Measurements from ENCODE around the gene SERPINA6.
"Not testable (repeated sequence)": the region's sequence is repeated elsewhere in the genome, so short reads cannot be mapped to it uniquely, and the experiment has no call there.

The SERPINA6 gene

DNA sequence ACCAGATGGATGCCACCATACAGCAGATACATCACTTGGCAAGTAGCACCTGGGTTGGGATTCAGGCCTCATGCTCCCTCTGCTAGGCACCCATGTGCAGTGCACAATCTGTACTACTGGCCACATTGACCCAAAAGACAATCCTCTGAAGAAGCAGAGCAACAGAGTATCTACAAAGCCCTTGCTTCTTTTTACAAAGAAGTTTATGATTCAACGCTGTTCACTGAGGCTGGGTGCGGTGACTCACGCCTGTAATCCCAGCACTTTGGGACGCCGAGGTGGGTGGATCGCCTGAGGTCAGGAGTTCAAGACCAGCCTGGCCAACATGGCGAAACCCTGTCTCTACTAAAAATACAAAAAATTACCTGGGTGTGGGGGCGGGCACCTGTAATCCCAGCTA lies 31.1 kb upstream of the SERPINA6 start:
- not testable (repeated sequence) for DNase-seq (ENCODE audit: low read depth)

DNA sequence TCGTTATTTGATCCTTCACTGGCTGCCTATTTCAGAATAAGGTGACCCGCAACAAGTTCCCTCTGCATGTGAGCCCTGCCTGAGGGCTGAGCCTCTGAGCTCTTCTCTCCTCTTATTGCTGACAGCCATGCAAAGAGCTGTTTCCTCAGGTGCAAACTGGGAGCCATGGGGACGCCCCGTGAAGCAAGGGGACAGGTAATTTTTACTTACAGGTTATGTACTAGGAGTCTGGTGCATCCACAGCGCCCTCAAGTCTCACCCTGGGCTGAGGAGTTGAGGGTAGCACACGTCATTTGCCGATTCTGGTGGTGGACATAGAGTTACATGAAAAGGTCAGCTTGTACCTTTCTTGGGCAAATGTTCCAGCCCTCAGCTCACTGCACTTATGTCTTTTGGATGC lies 26.1 kb upstream of the SERPINA6 start:
- no peak for DNase-seq (ENCODE audit: low read depth)

DNA sequence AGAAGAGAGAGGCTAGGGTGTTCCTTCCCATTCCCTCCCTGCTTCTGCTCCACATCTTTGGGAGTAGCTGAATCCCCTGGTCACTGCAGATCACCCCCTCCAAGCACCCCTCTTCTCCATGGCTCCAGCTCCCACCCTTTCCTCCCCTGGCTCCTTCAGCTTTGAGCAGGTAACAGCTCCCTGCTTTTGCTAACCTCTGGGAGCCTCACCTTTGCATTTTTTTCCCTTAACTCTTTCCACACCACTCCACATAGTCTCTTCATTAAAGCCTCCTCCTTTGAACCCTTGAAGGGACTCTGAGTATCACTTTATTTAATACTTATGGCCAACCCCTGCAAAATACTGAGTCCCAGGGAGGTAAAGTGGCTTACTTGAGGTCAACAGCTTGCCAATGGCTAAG lies 25.7 kb upstream of the SERPINA6 start:
- DNase-seq (ENCODE audit: low read depth), result no peak

DNA sequence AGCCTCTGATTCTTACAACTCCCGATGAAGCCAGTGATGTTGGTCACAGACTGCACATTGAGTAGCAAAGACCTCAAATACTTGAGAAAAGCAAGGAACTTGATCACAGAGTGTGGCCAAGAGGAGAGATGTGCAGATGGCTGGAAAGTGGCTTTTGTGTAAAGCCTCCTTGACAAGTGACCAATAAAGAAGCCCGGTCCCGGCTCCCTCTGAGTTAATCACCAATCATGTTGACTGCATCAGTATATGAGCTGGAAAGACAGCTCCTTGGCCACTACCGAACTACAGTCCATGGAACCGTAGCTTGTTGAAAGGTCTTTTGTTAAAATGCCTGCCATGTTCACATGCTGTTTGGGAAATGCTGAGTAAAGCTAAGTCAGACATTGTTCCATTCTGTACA lies 23.7 kb upstream of the SERPINA6 start:
- DNase-seq (ENCODE audit: low read depth), result no peak

DNA sequence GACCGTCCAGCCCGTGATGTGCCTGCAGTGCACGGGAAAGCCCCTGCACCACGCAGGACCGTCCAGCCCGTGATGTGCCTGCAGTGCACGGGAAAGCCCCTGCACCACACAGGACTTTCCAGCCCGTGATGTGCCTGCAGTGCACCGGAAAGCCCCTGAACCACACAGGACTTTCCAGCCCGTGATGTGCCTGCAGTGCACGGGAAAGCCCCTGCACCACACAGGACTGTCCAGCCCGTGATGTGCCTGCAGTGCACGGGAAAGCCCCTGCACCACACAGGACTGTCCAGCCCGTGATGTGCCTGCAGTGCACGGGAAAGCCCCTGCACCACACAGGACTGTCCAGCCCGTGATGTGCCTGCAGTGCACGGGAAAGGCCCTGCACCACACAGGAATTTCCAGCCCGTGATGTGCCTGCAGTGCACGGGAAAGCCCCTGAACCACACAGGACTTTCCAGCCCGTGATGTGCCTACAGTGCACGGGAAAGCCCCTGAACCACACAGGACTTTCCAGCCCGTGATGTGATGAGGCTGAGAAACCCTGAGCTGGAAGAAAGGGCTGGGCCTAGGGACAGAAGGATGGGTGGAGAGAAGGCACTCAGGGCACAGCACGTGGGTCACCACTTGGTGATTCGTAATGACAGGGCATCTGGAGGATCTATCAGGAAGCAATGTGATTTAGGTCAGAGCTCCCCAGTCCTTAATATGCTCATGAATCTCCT lies 23.1 kb upstream of the SERPINA6 start:
- not testable (repeated sequence) for DNase-seq (ENCODE audit: low read depth)

DNA sequence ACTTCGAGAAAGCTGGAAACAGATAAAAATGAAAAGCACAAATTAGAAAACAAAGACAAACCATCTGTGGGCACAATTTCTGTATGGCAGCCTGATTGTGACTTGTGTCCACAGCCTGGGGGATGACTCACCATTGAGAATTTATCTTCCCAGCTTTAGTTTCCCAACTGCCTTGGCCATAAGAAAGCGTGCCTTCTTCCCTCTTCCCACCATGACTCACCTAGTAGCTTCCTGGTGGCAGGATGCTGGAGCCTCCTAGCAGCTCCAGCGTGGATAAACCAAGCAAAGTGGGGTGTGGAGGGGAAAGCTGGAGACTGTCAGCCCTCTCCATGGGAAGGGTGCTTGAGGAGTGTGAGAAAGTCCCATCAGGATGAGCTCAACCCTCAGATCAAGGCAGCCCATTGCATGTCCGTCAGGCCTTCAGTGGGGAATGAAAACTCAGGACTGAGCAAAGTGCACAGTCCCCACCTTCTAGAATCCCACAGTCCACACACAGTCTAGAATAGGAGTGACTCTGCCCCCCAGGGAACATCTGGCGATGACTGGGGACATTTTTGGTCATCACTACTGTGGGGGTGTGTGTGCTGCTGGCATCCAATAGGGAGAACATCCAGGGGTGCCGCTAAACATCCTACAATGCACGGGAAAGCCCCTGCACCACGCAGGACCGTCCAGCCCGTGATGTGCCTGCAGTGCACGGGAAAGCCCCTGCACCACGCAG lies 22.4 kb upstream of the SERPINA6 start:
- peak; percentile 91 for DNase-seq (ENCODE audit: low read depth)

DNA sequence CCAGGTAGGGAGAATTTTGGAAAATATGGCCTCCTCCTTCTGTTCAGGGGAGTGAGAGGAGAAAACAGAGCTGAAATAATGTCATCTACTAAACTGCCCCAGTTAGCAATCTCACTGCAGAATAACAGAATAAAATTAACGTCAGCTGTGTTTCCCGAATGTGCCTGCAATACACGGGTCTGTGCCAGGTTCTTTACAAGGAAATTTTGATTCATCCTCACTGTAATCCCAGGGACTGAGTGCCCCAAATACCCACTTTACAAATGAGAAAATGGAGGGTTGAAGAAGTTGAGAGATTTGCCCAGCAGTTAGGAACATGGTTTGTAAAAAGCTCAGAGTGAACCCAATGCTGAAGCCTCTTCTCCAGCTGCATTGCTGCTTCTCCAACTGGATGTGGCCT lies 21.3 kb upstream of the SERPINA6 start:
- peak; percentile 59 for DNase-seq (ENCODE audit: low read depth)

DNA sequence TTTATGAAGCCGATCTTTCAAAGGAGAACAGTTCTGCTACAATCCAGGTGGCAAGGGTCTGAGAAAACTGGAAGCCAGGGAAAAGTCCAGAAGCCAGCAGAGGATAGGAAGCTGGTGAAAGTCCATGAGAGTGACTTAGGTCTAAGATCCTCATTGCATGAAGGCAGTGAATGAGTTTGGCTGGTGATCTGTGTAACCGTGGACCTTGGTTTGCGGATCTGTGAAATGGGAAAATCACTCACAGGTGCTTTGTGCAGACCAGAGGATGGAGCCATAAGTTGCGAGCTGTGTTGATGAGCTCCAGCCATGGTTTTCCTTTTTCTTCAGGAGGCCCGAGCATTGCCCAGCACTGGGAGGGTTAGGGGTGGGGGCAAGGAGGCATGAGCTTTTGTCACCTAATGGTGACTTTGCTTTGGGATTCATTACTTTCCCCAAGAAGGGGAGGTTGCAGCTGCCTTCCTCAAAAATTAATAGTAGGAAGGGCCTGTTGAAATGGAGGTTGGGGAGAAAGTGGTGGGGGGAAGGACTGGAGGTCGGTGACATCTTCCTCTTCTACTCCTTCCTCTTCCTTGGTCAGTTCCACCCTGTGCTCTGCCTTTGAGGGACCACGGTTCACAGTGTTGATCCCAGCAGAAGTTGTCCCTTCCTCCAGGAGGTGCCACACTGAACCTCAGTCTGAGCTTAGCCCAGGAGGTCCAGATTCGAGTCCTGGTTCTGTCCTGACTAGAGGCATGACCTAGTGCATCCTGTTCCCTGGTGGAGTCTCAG lies 20.3 kb upstream of the SERPINA6 start:
- no peak for DNase-seq (ENCODE audit: low read depth)

DNA sequence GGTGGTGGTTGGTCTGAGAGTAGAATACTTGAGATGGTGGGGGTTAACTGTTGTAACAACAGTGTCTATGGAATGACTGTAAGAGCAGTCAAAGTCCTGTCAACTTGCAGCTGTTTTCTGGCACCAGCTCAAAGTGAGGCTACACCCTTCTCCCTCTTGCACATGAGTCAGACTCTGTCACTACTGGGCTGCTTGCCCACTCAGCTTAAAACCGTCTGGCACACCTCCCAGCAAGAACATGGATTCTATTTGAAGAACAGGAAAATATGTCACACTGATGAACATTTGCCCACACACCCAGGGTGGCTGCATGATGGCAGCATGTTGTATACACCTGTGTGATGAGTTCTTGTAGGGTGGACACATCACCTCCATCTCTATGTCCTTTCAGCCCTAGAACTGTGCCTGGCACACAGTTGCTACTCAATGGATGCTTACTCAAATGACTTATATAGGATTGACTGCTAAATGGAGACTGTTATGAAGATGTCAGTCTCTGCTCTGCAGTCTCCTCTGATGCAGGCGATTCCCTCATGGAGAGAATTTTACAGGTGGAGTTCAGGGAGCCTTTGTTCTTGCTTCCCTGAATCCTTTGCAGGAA lies 19.3 kb upstream of the SERPINA6 start:
- peak; percentile 99 for DNase-seq (ENCODE audit: low read depth)

DNA sequence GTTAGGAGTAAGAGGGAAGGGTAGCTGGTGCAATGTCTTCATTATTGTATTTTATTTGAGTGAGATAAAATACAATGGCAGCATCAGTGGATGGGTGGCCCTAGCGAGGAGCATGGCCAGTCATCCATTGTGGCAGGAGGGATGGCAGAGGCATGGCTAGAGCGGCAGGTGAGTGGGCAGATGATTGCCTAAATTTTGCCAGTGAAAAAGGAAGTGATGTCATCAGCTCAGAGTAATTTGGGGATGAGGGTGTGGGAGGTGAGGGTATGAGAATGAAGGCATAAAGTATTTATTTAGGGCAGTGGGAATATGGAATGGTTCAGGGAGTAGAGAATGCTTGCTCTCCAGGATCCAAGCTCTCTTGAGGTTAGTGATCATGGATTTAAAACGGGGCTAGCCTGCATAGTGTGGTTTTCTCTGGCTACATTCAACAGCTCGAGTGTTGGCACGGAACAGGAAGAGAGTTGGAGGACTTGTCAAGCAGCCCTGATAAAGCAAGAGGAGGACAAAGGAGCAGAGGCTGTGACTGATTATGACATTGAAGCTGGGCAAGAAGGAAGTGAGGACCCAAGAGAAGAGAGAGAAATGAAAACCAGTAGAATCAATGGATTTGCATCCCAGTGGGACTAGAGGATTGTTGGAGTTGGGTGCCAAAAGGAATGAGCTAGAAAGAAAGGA lies 18.7 kb upstream of the SERPINA6 start:
- no peak for DNase-seq (ENCODE audit: low read depth)

DNA sequence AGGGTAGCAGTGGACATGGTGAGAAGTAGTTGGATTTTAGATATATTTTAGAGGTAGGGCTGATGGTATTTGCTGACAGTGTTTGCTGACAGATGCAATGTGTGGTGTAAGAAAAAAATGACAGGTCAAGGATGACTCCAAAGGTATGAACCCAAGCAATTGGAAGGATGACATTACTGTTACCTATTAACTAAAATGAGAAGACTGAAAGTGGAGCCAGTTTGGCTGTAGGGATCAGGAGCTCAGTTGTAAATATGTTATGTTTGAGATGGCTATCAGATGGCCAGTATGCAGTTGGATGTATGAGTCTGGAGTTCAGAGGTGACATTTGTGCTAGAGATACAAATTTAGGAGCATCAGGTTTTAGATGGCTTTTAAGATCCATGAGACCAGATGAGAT lies 17.4 kb upstream of the SERPINA6 start:
- no peak for DNase-seq (ENCODE audit: low read depth)

DNA sequence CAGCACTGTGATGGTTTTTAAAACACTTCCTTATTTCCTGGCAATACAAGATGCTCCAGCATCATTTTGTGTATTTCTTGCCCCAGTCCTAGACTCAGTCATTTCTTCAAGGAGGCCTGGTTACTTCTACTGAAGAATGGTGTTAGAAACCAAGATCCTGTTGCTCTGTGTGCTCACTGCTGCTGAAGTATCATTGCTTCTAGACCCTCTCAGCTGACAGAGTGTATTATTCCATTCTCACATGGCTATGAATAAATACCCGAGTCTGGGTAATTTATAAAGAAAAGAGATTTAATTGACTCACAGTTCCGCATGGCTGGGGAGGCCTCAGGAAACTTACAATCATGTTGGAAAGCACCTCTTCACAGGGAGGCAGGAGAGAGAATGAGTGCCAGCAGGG lies 14.9 kb upstream of the SERPINA6 start:
- DNase-seq (ENCODE audit: low read depth), result no peak

DNA sequence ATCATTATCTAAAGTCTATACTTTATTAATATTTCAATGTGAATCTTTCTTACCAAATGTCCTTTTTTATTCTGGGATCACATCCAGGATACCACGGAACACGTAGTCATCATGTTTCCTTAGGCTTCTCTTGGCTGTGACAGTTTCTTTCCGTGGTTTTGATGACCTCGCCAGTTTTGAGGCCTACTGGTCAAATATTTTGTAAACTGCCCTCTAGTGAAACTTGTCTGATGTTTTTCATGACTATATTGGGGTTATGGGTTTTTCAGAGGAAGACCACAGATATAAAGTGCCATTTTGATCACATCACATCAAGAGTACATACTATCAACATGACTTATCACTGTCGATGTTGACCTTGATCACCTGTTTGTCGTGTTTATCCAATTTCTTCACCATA lies 14.1 kb upstream of the SERPINA6 start:
- peak; percentile 63 for DNase-seq (ENCODE audit: low read depth)

DNA sequence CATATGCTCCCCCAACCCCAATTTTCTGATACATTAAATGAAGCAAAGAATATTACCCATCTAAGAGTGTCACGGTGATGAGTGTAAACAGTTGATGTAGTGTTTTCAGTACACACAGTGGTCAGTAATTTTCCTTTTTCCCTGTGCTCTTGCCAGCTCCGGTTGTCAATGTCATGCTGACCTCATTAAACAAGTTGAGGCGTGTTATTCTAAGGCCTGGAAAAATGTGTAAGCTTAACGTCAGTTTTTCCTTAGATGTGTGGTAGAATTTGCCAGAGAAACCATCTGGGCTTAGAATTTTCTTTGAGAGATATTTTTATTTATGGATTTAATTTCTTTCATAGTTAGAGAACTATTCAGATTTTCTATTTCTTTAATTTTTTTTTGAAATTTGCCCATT lies 11.7 kb upstream of the SERPINA6 start:
- no peak for DNase-seq (ENCODE audit: low read depth)

DNA sequence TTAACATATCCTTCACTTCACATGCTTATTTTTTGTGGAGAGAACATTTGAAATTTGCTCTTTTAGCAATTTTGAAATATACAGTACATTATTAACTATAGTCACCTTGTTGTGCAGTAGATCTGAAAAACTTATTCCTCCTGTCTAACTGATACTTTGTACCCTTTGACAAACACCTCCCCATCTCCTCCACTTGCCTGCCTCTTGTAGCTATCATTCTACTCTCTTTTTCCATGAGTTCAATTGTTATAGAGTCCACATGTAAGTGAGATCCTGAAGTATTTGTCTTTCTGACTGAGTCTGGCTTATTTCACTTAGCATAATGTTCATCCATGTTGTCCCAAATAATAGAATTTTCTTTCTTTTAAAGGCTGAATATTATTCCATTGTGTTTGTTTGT lies 9.5 kb upstream of the SERPINA6 start:
- DNase-seq (ENCODE audit: low read depth), result no peak

DNA sequence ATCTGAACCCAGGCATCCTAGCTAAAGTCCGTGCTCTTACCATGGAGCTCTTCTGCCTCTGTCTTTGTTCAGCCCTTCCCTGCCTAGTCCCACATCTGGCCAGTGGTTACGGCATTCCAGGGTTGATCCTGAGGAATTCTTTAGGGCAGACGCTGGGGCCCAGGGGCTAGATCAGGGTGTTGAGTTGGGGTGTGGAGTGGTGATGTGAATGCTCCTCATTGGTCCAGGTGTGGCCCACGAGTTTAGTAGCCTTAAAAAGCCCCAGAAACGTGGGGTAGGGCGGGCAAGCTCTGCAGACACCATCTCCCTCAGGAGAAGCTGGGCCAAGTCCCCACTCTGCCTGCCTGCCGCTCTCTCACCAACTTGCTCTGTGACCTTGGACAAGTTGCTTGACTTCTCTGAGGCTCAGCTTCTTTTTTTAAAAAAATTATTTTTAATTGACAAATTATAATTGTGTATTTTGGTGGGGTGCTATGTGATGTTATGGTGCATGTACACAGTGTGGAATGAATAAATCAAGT lies 9.0 kb upstream of the SERPINA6 start:
- no peak for DNase-seq (ENCODE audit: low read depth)

DNA sequence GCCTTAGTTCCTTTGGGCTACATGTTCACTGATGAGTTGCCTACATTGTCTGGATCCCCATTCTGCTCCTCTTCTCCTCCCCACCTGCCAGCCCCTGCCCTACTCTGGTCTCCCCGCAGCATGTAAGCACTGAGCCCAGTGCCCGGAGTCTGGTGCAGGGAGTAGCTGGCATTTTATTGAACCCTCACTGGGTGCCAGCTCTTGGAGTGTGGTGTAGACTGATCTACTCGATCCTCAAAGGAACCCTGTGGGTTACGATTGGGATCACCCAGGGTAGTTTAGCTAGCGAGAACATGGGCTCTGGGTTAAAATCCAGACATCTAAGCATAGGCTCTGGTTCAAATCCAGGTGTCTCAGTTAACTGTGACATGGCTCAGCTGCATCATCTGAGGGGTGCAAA lies 8.3 kb upstream of the SERPINA6 start:
- DNase-seq (ENCODE audit: low read depth), result no peak

DNA sequence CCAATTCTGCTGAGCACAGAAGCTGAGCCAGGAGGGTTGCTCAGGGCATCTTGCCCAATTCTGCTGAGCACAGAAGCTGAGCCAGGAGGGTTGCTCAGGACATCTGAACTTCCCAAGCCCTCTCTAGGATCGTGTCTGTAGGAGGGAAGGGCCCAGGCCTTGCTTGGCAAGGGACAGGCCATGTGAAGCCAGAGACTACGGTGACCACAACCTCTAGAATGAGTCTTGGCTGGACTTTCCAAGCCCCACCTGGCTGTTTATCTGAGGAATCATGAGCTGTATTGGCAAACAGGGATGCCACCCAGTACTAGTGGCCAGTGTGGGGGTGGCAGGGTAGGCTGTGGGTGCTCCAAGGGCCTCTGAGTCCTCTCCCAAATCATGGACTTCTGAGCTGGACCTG lies 7.7 kb upstream of the SERPINA6 start:
- DNase-seq (ENCODE audit: low read depth), result no peak

DNA sequence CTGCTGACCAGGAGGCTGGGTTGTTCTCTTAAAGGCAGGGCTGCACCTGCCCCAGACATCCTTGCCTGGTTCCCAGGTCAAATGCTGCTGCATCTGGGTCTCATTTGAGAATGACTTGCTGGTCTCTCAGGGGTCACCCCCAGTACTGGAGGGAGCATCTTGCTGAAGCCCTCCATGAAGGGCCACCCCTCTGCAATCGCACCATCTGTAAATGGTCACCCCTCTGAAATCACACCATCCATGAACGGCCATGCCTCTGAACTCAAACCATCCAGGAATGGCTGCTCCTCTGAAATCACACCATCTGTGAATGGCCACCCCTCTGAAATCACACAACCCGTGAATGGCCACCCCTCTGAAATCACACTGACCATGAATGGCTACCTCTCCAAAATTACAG lies 7.3 kb upstream of the SERPINA6 start:
- no peak for DNase-seq (ENCODE audit: low read depth)

DNA sequence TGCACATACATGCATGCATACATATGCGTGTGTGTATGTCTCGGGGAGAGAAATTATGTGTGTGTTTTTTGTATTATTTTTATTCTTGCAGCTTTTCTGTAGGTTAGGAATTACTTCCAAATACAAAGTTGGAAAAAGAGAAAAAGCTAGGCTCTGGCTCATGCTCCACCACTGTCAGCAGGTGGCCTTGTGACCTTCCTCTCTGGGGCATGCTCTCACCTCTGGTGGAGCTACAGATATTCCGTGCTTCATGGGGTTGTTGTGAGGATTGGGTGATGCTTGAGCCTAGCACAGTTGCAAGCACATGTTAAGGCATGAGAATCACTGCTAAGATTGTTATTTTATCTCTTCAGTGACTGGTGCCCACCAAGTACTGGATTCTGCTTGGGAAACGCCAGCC lies 6.7 kb upstream of the SERPINA6 start:
- no peak for DNase-seq (ENCODE audit: low read depth)

DNA sequence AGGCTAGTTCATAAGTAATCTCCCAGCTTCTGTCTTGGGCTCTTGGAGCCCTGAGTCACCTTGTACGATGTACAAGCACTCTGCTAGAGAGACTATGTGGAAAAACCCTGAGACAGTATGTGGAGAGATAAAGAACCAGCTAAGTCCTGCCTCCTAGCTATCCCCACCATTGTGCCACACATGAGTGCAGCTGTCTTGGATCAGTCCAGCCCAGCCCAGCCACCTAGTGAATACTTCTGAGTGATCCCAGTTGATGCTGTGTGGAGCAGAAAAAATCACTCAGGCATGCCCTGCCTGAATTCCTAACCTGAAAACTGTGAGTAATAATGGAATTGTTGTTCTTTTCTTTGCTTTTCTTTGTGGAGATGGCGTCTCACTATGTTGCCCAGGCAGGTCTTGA lies 5.1 kb upstream of the SERPINA6 start:
- no peak for DNase-seq (ENCODE audit: low read depth)

All from fibroblast of gingiva (primary cell).